Keratinocyte (primary cell): ENCODE data around the gene TBX18. TPM values are rescaled to one million over a fixed set of nuclear protein-coding genes. Genes with fewer than 3 reads are reported as not detected.

Source experiments
- DNase-seq: peaks from one replicate; pipeline ENCODE4 v3.0.0-alpha.2; 2011; ENCODE audit warnings: low read depth, missing footprints, low spot score
- FAIRE-seq: peaks from 2 replicates; lab custom pipeline; 2011; peaks lifted over from hg19 to GRCh38; lab: Jason Lieb, UNC
- H2AFZ ChIP-seq: 2 replicates; pipeline ENCODE4 v1.6.0; 2012; ENCODE audit warnings: low read length, control low read depth, inconsistent platforms; ENCODE audit not compliant: control insufficient read depth
- H3K27ac ChIP-seq: 2 replicates; pipeline ENCODE4 v1.5.1; 2011; ENCODE audit warnings: low read length; ENCODE audit not compliant: control insufficient read depth, insufficient read depth
- H3K27me3 ChIP-seq: 3 replicates; pipeline ENCODE4 v1.6.0; 2011; ENCODE audit warnings: low read length; ENCODE audit not compliant: control insufficient read depth, insufficient read depth; ENCODE audit errors: extremely low read depth
- H3K36me3 ChIP-seq, 2 experiments: 2 replicates in 1 of 2; 3 replicates in 1 of 2; pipeline ENCODE4 v1.5.1; 2011; ENCODE audit warnings: low read length in 2 of 2, mild to moderate bottlenecking in 1 of 2; ENCODE audit not compliant: control insufficient read depth in 2 of 2, insufficient read depth in 2 of 2; ENCODE audit errors: extremely low read depth in 1 of 2
- H3K4me1 ChIP-seq: 3 replicates; pipeline ENCODE4 v1.5.1; 2011; ENCODE audit warnings: low read length; ENCODE audit not compliant: control insufficient read depth, insufficient read depth; ENCODE audit errors: extremely low read depth
- H3K4me2 ChIP-seq: 3 replicates; pipeline ENCODE4 v1.6.0; 2011; ENCODE audit warnings: low read depth, low read length; ENCODE audit not compliant: control insufficient read depth, insufficient read depth; ENCODE audit errors: extremely low read depth
- H3K4me3 ChIP-seq, 3 experiments: fragments of 200-600 bp in 1 of 3; sonication (generic) in 1 of 3; 2 replicates in 2 of 3; 3 replicates in 1 of 3; pipeline ENCODE4 v1.5.1; 2011 to 2016; ENCODE audit warnings: low read length in 3 of 3, mild to moderate bottlenecking in 3 of 3, control low read depth in 2 of 3, inconsistent platforms in 1 of 3, low read depth in 1 of 3, mixed read lengths in 1 of 3, mixed run types in 1 of 3, moderate library complexity in 1 of 3; ENCODE audit not compliant: control insufficient read depth in 2 of 3, insufficient read depth in 2 of 3; ENCODE audit errors: extremely low read depth in 1 of 3
- H3K79me2 ChIP-seq: 2 replicates; pipeline ENCODE4 v1.6.0; 2012; ENCODE audit warnings: low read length; ENCODE audit not compliant: control insufficient read depth, insufficient read depth
- H3K9ac ChIP-seq: 3 replicates; pipeline ENCODE4 v1.6.0; 2011; ENCODE audit warnings: low read length; ENCODE audit not compliant: control insufficient read depth, insufficient read depth; ENCODE audit errors: extremely low read depth
- H3K9me1 ChIP-seq: 3 replicates; pipeline ENCODE4 v1.6.0; 2011; ENCODE audit warnings: low read length; ENCODE audit not compliant: control insufficient read depth, insufficient read depth; ENCODE audit errors: extremely low read depth
- H3K9me3 ChIP-seq: 2 replicates; pipeline ENCODE4 v1.5.1; 2012; ENCODE audit warnings: low read depth, low read length; ENCODE audit not compliant: control insufficient read depth
- H4K20me1 ChIP-seq: 3 replicates; pipeline ENCODE4 v1.6.0; 2011; ENCODE audit warnings: low read length; ENCODE audit not compliant: control insufficient read depth, insufficient read depth; ENCODE audit errors: extremely low read depth
- EZH2 ChIP-seq: IDR thresholded peaks from one replicate; pipeline ENCODE4 v1.6.1; 2012; ENCODE audit warnings: inconsistent platforms, mild to moderate bottlenecking, low read length, moderate library complexity
- dilution Hi-C: fragments of 300-500 bp; cut with MboI; formaldehyde crosslinking; loops from one replicate; pipeline ENCODE4 v1.7.0; 2020; ENCODE audit warnings: low sequenced_read_pairs; ENCODE audit not compliant: extremely low pct_ligation_motif_present
- polyA plus RNA-seq, 5 experiments: library from polyadenylated mRNA; depleted of rRNA in 3 of 5; stranded (reverse) in 3 of 5; stranded (forward) in 1 of 5; unstranded in 1 of 5; fragments of >200 nt; gene quantifications; 1 replicate in 1 of 5; 2 replicates in 3 of 5; 3 replicates in 1 of 5; pipeline versions ENCODE4 v1.2.1 to v1.2.3, GENCODE V29; 2011 to 2012; ENCODE audit warnings: missing spikeins in 2 of 5, low read depth in 1 of 5, low replicate concordance in 1 of 5
- TF ChIP-seq, protein P1 (sequence below), 3 experiments: IDR thresholded peaks in 1 of 3; conservative IDR thresholded peaks in 1 of 3; optimal IDR thresholded peaks in 1 of 3; 2 replicates in 2 of 3; 3 replicates in 1 of 3; pipeline versions ENCODE3 to v1.5.1; 2011; ENCODE audit warnings: low read length in 3 of 3, mild to moderate bottlenecking in 3 of 3, moderate library complexity in 2 of 3, control low read depth in 1 of 3, inconsistent platforms in 1 of 3; ENCODE audit not compliant: insufficient read depth in 2 of 3; ENCODE audit errors: extremely low read depth in 1 of 3

Gene TBX18
- polyA plus RNA-seq, 1 donor (not counting 4 experiments of a cell fraction or from before 2014, with no cell fraction given): 0.03 TPM

DNA sequence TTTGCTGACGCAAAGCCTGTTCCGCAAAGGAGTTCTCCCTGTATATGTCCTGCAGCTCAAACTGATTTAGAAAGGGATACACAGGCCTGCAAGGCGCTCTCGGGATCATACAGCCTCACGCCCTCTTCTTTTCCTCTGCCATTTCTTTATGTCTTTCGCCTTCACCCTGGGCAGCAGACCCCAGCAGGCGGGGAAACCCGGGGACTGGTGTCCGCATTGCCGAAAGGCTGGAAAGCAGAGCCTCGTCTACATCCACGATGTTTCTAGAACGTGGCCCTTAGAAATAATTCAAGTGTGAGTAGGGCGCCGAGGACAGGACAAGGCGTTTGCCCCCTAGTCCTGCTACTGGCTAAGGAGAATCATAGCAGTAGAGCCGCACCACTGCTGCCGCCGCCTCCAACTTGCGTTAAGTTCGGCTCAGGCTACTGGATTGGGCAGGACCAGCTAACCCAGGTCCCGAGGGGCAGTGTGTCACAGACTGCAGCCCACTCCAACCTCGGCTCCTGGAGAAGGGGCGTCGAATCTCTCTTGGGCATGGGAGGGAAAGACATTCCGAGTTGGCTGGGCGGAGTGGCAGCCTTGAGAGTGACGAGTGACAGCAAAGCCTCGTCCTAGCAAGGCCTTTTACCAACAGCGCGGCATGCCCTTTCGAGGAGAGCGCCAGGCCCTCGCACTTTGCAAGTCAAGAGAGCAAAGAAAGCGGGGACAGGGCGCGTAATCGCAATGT is 2.6 kb upstream of the TBX18 start:
- DNase-seq: no peak
- Histone ChIP-seq H3K4me3 (no peak overlapping the region), H3K4me2 (no peak overlapping the region), H3K27ac (no peak overlapping the region), H4K20me1 (no peaks in the 10 kb centered on the region), H3K9ac (no peak overlapping the region), H3K27me3 (peaks cover 80% of the 10 kb centered on the region), H3K9me1 (no peaks in the 10 kb centered on the region), H3K79me2 (no peaks in the 10 kb centered on the region), H3K36me3 (no peaks in the 10 kb centered on the region), H2AFZ (no peak overlapping the region), H3K4me1 (no peaks in the 10 kb centered on the region), H3K9me3 (peaks cover 5% of the 10 kb centered on the region)
- dilution Hi-C loops: no loop called here
- TF ChIP-seq, protein P1, sequence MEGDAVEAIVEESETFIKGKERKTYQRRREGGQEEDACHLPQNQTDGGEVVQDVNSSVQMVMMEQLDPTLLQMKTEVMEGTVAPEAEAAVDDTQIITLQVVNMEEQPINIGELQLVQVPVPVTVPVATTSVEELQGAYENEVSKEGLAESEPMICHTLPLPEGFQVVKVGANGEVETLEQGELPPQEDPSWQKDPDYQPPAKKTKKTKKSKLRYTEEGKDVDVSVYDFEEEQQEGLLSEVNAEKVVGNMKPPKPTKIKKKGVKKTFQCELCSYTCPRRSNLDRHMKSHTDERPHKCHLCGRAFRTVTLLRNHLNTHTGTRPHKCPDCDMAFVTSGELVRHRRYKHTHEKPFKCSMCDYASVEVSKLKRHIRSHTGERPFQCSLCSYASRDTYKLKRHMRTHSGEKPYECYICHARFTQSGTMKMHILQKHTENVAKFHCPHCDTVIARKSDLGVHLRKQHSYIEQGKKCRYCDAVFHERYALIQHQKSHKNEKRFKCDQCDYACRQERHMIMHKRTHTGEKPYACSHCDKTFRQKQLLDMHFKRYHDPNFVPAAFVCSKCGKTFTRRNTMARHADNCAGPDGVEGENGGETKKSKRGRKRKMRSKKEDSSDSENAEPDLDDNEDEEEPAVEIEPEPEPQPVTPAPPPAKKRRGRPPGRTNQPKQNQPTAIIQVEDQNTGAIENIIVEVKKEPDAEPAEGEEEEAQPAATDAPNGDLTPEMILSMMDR (optimal IDR thresholded peaks at IDR 0.05 in 1 of 3, IDR thresholded peaks at IDR 0.05 in 1 of 3, conservative IDR thresholded peaks at IDR 0.05 in 1 of 3; ENCODE audit: extremely low read depth in 1 of 3, insufficient read depth in 2 of 3, low read length in 3 of 3): no peak
- peak; percentile 64 for TF ChIP-seq EZH2
- FAIRE-seq: no peak

DNA sequence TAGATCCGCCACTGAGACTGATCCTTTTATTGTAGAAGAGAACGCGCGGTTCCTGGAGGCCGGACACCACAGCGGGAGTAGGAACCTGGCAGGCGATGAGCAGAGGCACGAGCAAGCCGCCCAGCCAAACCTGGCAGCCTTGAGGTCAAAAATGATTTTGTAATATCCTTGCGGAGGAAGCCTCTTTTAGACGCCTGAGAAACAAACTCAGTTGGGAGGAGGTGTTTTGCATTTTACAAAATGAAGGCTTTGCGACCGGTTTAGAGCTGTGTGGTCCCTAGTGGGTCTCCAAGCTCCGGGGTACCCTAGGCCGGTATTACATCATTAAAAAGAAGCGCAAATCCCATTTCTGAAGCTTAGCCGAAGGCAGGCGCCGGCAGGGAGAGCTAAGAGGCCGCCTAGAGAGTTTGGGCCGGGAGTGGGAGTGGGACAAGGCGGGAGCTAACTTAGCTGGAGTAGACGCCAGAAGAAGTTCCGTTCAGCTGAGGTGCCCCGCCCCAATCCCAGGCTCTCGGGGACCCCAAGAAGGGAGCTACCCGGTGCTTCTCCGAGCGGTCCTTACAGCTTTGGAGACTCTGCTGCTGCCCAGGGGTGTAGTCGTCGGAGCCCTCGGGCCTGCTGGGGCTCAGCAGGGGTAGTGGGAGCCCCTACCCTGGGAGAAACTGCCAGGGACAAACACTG is 1.9 kb upstream of the TBX18 start:
- Histone ChIP-seq H3K27ac (no peak overlapping the region), H3K4me1 (no peaks in the 10 kb centered on the region), H3K9me1 (no peaks in the 10 kb centered on the region), H3K36me3 (no peaks in the 10 kb centered on the region), H2AFZ (no peak overlapping the region), H3K9ac (no peak overlapping the region), H4K20me1 (no peaks in the 10 kb centered on the region), H3K4me3 (no peak overlapping the region), H3K4me2 (no peak overlapping the region), H3K79me2 (no peaks in the 10 kb centered on the region), H3K9me3 (peaks cover 5% of the 10 kb centered on the region), H3K27me3 (peaks cover 74% of the 10 kb centered on the region)
- dilution Hi-C loops: no loop called here
- no peak for FAIRE-seq
- TF ChIP-seq EZH2: peak; percentile 40
- TF ChIP-seq, protein P1 (optimal IDR thresholded peaks at IDR 0.05 in 1 of 3, IDR thresholded peaks at IDR 0.05 in 1 of 3, conservative IDR thresholded peaks at IDR 0.05 in 1 of 3; ENCODE audit: extremely low read depth in 1 of 3, insufficient read depth in 2 of 3, low read length in 3 of 3): no peak
- DNase-seq: no peak
